H1 (cell line): ENCODE measurements around the gene KIFC1. TPM values are rescaled to one million over a fixed set of nuclear protein-coding genes. Genes with fewer than 3 reads are reported as not detected.

Experiments used
- ASH2L ChIP-seq: fragments of 200-600, 300-600 bp; sonication (generic); IDR thresholded peaks from one replicate; pipeline ENCODE4 v1.7.1; 2017; ENCODE audit warnings: low read length
- BACH1 ChIP-seq: IDR thresholded peaks from 2 replicates; pipeline ENCODE4 v1.6.1; 2012; ENCODE audit warnings: low read length, improper control_type of control experiment
- CBX8 ChIP-seq: fragments of 300-800, 300-1000 bp; sonication (generic); IDR thresholded peaks from 2 replicates; pipeline ENCODE4 v1.7.1; 2016; ENCODE audit warnings: low read depth, low read length, borderline replicate concordance
- CREB1 ChIP-seq: IDR thresholded peaks from 2 replicates; pipeline ENCODE4 v1.6.1; 2012; ENCODE audit warnings: inconsistent platforms
- HDAC6 ChIP-seq: IDR thresholded peaks from one replicate; pipeline ENCODE4 v1.7.1; 2012; ENCODE audit warnings: low read depth, mild to moderate bottlenecking, inconsistent platforms, low read length, moderate library complexity
- KDM5A ChIP-seq: fragments of 200-600 bp; IDR thresholded peaks from 2 replicates; pipeline ENCODE4 v1.7.1; 2012; ENCODE audit warnings: mild to moderate bottlenecking, low read length, inconsistent platforms, mixed read lengths
- PHF8 ChIP-seq: fragments of 200-600 bp; sonication (generic); conservative IDR thresholded peaks from 2 replicates; pipeline ENCODE4 v1.7.1; 2012; ENCODE audit warnings: low read depth, mild to moderate bottlenecking, inconsistent platforms, low read length, moderate library complexity
- POLR2AphosphoS5 ChIP-seq: IDR thresholded peaks from 2 replicates; pipeline ENCODE4 v1.6.1; 2011; ENCODE audit warnings: low read depth, low read length
- POU5F1 ChIP-seq: IDR thresholded peaks from 2 replicates; pipeline ENCODE4 v1.6.1; 2011; ENCODE audit warnings: low read depth, mild to moderate bottlenecking, low read length, moderate library complexity
- SAP30 ChIP-seq: fragments of 300-600 bp; sonication (generic); IDR thresholded peaks from 2 replicates; pipeline ENCODE4 v1.7.1; 2012; ENCODE audit warnings: low read length, moderate library complexity, mild to moderate bottlenecking, inconsistent platforms; ENCODE audit not compliant: insufficient read depth, insufficient replicate concordance
- SIN3A ChIP-seq, 2 experiments: IDR thresholded peaks in 1 of 2; conservative IDR thresholded peaks in 1 of 2; 2 replicates each; pipeline ENCODE4 v1.6.1; 2011 to 2012; ENCODE audit warnings: low read length in 2 of 2, improper control_type of control experiment in 1 of 2, low read depth in 1 of 2, mild to moderate bottlenecking in 1 of 2
- SIRT6 ChIP-seq: IDR thresholded peaks from one replicate; pipeline ENCODE4 v1.7.1; 2012; ENCODE audit warnings: low read length, inconsistent platforms
- SP2 ChIP-seq: IDR thresholded peaks from 2 replicates; pipeline ENCODE4 v1.6.1; 2012; ENCODE audit warnings: mild to moderate bottlenecking, low read length, inconsistent platforms
- SP4 ChIP-seq: IDR thresholded peaks from 2 replicates; pipeline ENCODE4 v1.6.1; 2012; ENCODE audit warnings: low read length, inconsistent platforms
- SRF ChIP-seq: IDR thresholded peaks from 2 replicates; pipeline ENCODE4 v1.6.1; 2011; ENCODE audit warnings: mild to moderate bottlenecking, low read depth, low read length, moderate library complexity
- ZNF274 ChIP-seq: IDR thresholded peaks from 2 replicates; pipeline ENCODE4 v1.7.0; 2012; ENCODE audit warnings: low read length, borderline replicate concordance; ENCODE audit errors: extremely low read depth
- polyA plus RNA-seq, 7 experiments: library from polyadenylated mRNA; depleted of rRNA in 3 of 7; stranded (reverse) in 5 of 7; unstranded in 2 of 7; fragments of >200 nt in 5 of 7; fragments of 200-250 nt in 2 of 7; gene quantifications; 1 replicate in 5 of 7; 2 replicates in 1 of 7; 4 replicates in 1 of 7; pipeline versions ENCODE4 v1.2.1 to v1.2.3, GENCODE V29; 2011 to 2013; ENCODE audit warnings: missing spikeins in 2 of 7, mixed read lengths in 2 of 7
- total RNA-seq: library from RNA; stranded (reverse); fragmentation: NEBNext Ultra II Directional; extraction: Animal tissue kit (Norgen Biotek cat#: 25700); gene quantifications from 2 replicates; pipeline ENCODE4 v1.2.1, GENCODE V29; 2021
- TF ChIP-seq, protein P1 (sequence below): IDR thresholded peaks from 2 replicates; pipeline ENCODE4 v1.6.1; 2011; ENCODE audit warnings: low read length, improper control_type of control experiment

The KIFC1 gene
- total and polyA plus RNA-seq, 2 of the 8 experiments (the other 6 are each of a cell fraction or from before 2014, with no cell fraction given), result 46.6 to 64.3 TPM

DNA sequence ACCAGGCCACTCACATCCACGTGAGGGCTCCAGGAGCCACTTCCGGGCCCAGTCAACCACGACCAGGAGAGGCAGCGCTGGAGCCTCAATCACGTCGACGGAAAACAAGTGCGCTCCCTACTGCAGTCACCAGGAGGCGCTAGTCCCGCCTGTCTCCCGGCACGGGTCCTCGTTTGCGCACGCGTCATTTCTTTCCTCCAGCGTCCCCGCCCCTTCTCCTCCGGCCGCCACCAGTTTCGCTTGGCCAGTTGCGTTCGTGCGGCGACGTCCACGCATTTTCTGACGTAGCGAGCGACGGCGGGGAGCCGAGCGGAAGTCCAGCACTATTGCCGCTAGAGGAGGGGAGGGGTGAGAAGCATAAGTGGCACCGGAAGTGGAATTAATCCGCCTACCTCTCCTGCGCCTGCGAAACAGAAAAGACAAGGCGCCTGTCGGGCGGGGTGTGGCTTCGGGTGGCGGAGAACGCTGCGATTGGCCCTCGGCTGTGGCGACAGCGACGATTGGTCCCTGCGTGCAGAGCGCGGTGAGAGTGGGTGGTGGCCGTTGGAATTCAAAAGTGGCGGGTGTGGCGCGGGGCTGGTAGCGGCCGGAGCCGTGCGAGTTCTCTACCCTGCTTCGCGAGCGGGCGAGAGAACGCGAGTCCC lies at the start of gene KIFC1 (continued):
- TF ChIP-seq SAP30 (no peak), ASH2L (no peak), BACH1 (peak; percentile 15), PHF8 (no peak), ZNF274 (no peak), SIN3A (conservative IDR thresholded peaks at IDR 0.05 in 1 of 2, IDR thresholded peaks at IDR 0.05 in 1 of 2; ENCODE audit: low read depth in 1 of 2, low read length in 2 of 2) (peak; percentile 53 to 88; a peak in 1 of 4 replicates), POLR2AphosphoS5 (peak; percentile 62; the same call in 1 of the 2 replicates), HDAC6 (no peak), KDM5A (no peak), CREB1 (peak; percentile 95), CBX8 (no peak), POU5F1 (no peak), SIRT6 (no peak), SP4 (peak; percentile 45; the same call in 1 of the 2 replicates), SP2 (no peak), SRF (no peak)
- TF ChIP-seq, protein P1, sequence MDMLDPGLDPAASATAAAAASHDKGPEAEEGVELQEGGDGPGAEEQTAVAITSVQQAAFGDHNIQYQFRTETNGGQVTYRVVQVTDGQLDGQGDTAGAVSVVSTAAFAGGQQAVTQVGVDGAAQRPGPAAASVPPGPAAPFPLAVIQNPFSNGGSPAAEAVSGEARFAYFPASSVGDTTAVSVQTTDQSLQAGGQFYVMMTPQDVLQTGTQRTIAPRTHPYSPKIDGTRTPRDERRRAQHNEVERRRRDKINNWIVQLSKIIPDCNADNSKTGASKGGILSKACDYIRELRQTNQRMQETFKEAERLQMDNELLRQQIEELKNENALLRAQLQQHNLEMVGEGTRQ, result no peak; the same call in 1 of the 2 replicates
